Neural progenitor cell (in vitro differentiated cells): ENCODE results near the gene PSMD8. TPM values are rescaled to one million over a fixed set of nuclear protein-coding genes. Genes with fewer than 3 reads are reported as not detected.

ENCODE experiments used
- DNase-seq: peaks from one replicate; pipeline ENCODE4 v3.0.0-alpha.2; 2016; ENCODE audit warnings: low spot score
- H2AFZ ChIP-seq: fragments of 200-600 bp; sonication (generic); replicated peaks from 2 replicates; pipeline ENCODE4 v1.6.1; 2016; ENCODE audit warnings: antibody characterized with exemption
- H3F3A ChIP-seq: fragments of 200-600 bp; sonication (generic); 2 replicates; pipeline ENCODE4 v1.6.1; 2016; ENCODE audit warnings: antibody characterized with exemption, low read depth
- H3K27ac ChIP-seq: fragments of 200-600 bp; sonication (generic); 2 replicates; pipeline ENCODE4 v1.5.1; 2016; ENCODE audit warnings: mild to moderate bottlenecking
- H3K27me3 ChIP-seq: fragments of 200-600 bp; sonication (generic); 2 replicates; pipeline ENCODE4 v1.6.1; 2016; ENCODE audit warnings: mild to moderate bottlenecking, moderate library complexity
- H3K36me3 ChIP-seq: fragments of 200-600 bp; sonication (generic); 2 replicates; pipeline ENCODE4 v1.5.1; 2016
- H3K4me1 ChIP-seq: fragments of 200-600 bp; sonication (generic); 2 replicates; pipeline ENCODE4 v1.6.1; 2016; ENCODE audit warnings: mixed run types
- H3K4me2 ChIP-seq: fragments of 200-600 bp; sonication (generic); 2 replicates; pipeline ENCODE4 v1.6.1; 2016
- H3K4me3 ChIP-seq: fragments of 200-600 bp; sonication (generic); 2 replicates; pipeline ENCODE4 v1.5.1; 2016
- H3K79me2 ChIP-seq: fragments of 200-600 bp; sonication (generic); 2 replicates; pipeline ENCODE4 v1.6.1; 2016; ENCODE audit warnings: low read depth
- H3K9ac ChIP-seq: fragments of 200-600 bp; sonication (generic); 2 replicates; pipeline ENCODE4 v1.6.1; 2016
- H3K9me3 ChIP-seq: fragments of 200-600 bp; sonication (generic); 2 replicates; pipeline ENCODE4 v1.5.1; 2016; ENCODE audit warnings: low read depth
- H4K20me1 ChIP-seq: fragments of 200-600 bp; sonication (generic); 2 replicates; pipeline ENCODE4 v1.6.1; 2016; ENCODE audit warnings: low read depth
- H3K27ac Mint-ChIP-seq: 3 replicates; pipeline ENCODE4 v1.8.0; 2021; ENCODE audit warnings: mixed read lengths
- H3K27me3 Mint-ChIP-seq: 2 replicates; pipeline ENCODE4 v1.8.0; 2022; ENCODE audit warnings: low read depth, mild to moderate bottlenecking, inconsistent platforms, moderate library complexity, mixed read lengths; ENCODE audit not compliant: insufficient read depth
- H3K36me3 Mint-ChIP-seq: 3 replicates; pipeline ENCODE4 v1.8.0; 2021; ENCODE audit warnings: mixed read lengths
- H3K4me1 Mint-ChIP-seq: 3 replicates; pipeline ENCODE4 v1.8.0; 2021; ENCODE audit warnings: mixed read lengths
- H3K4me3 Mint-ChIP-seq: 3 replicates; pipeline ENCODE4 v1.8.0; 2021; ENCODE audit warnings: mild to moderate bottlenecking, moderate library complexity, mixed read lengths
- H3K9me3 Mint-ChIP-seq: 3 replicates; pipeline ENCODE4 v1.8.0; 2020; ENCODE audit warnings: mixed read lengths
- CTCF ChIP-seq: fragments of 200-600 bp; sonication (generic); IDR thresholded peaks from 2 replicates; pipeline ENCODE4 v1.5.1; 2017; ENCODE audit warnings: antibody characterized with exemption, mild to moderate bottlenecking
- EZH2 ChIP-seq: fragments of 200-600 bp; sonication (generic); IDR thresholded peaks from 2 replicates; pipeline ENCODE4 v1.6.1; 2017; ENCODE audit warnings: antibody characterized with exemption, mild to moderate bottlenecking, moderate library complexity
- EZH2phosphoT487 ChIP-seq: fragments of 200-600 bp; sonication (generic); IDR thresholded peaks from 2 replicates; pipeline ENCODE4 v1.6.1; 2017; ENCODE audit warnings: antibody characterized with exemption
- total RNA-seq: library from RNA; depleted of rRNA; stranded (reverse); fragments of >200 nt; gene quantifications from 2 replicates; pipeline ENCODE4 v1.2.3, GENCODE V29; 2015; ENCODE audit warnings: low replicate concordance

The PSMD8 gene
- total RNA-seq, 1 donor from 2014 or later: 119 TPM

DNA sequence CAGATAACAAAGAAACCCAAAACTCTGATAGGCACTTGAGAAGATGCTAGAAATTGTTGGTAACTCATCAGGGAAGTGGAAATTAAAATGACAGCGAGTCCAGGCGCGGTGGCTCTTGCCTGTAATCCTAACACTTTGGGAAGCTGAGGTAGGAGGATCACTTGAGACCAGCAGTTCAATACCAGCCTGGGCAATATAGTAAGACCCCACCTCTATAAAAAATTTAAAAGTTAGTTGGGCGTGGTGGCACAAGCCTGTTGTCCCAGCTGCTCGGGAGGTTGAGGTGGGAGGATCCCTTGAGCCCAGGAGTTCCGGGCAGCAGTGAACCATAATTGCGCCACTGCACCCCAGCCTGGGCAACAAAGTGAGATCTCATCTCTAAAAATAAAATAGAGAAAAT is 56.6 kb downstream of the PSMD8 start:
- no peak for DNase-seq
- Histone ChIP-seq H3F3A (peaks cover 45% of the 10 kb centered on the region), H3K36me3 (no peaks in the 10 kb centered on the region), H4K20me1 (peaks cover 4% of the 10 kb centered on the region), H3K4me3 (no peak overlapping the region), H3K9ac (no peak overlapping the region), H2AFZ (no peak overlapping the region), H3K4me1 (peaks cover 22% of the 10 kb centered on the region), H3K9me3 (no peaks in the 10 kb centered on the region), H3K27me3 (no peaks in the 10 kb centered on the region), H3K27ac (no peak overlapping the region), H3K79me2 (no peaks in the 10 kb centered on the region), H3K4me2 (no peak overlapping the region)
- Mint-ChIP-seq H3K9me3 (no peaks in the 10 kb centered on the region), H3K27me3 (peaks cover 13% of the 10 kb centered on the region), H3K27ac (no peak overlapping the region), H3K36me3 (no peaks in the 10 kb centered on the region), H3K4me3 (no peak overlapping the region), H3K4me1 (peaks cover 23% of the 10 kb centered on the region)
- TF ChIP-seq EZH2phosphoT487 (no peak), CTCF (no peak), EZH2 (no peak)

GRCh38 chr19:38433268-38433733 is 58.9 kb downstream of the PSMD8 start, which contains the start of gene RYR1:
Gene RYR1, plus strand, starts transcription at chr19:38433691. Its CDS starts 139 bp downstream, at chr19:38433830.
- H3K4me3 Mint-ChIP-seq: peak within 1 kb of the TSS; percentile 83
- no peak within 1 kb of the TSS for H3K9ac ChIP-seq
- H3K9me3 Mint-ChIP-seq: no peaks in the 10 kb centered on the region
- no peak within 1 kb of the TSS for H2AFZ ChIP-seq
- H3K4me2 ChIP-seq: peak within 1 kb of the TSS; percentile 83
- H4K20me1 ChIP-seq: peaks cover 4% of the 10 kb centered on the region
- peaks cover 17% of the 10 kb centered on the region for H3K4me1 ChIP-seq
- no peaks in the 10 kb centered on the region for H3K79me2 ChIP-seq
- H3K27me3 Mint-ChIP-seq: peaks cover 9% of the 10 kb centered on the region
- DNase-seq: peak; percentile 95
- no peak for TF ChIP-seq EZH2
- H3K36me3 Mint-ChIP-seq: no peaks in the 10 kb centered on the region
- peaks cover 14% of the 10 kb centered on the region for H3K4me1 Mint-ChIP-seq
- no peaks in the 10 kb centered on the region for H3K36me3 ChIP-seq
- H3K9me3 ChIP-seq: no peaks in the 10 kb centered on the region
- peaks cover 45% of the 10 kb centered on the region for H3F3A ChIP-seq
- H3K27ac Mint-ChIP-seq: no peak within 1 kb of the TSS
- no peaks in the 10 kb centered on the region for H3K27me3 ChIP-seq
- peak within 1 kb of the TSS; percentile 42 for H3K4me3 ChIP-seq
- no peak within 1 kb of the TSS for H3K27ac ChIP-seq

Other genes with a start within 250 kb of the PSMD8 start
- 3.4 and 6.5 TPM in 2 replicates for gene DPF1, start 150.3 kb upstream of the PSMD8 start, total RNA-seq
- gene PPP1R14A, start 118.2 kb upstream of the PSMD8 start, total RNA-seq: 2.0 and 4.2 TPM in 2 replicates
- 71.0 and 177 TPM in 2 replicates for gene SPINT2, start 110.0 kb upstream of the PSMD8 start, total RNA-seq
- not detected in 2 replicates for gene C19orf33, start 70.3 kb upstream of the PSMD8 start, total RNA-seq
- gene YIF1B, start 58.6 kb upstream of the PSMD8 start, total RNA-seq: 38.1 and 92.9 TPM in 2 replicates
- 0.92 and 2.5 TPM in 2 replicates for gene KCNK6, start 54.7 kb upstream of the PSMD8 start, total RNA-seq
- 1.4 and 5.5 TPM in 2 replicates for gene CATSPERG, start 38.7 kb upstream of the PSMD8 start, total RNA-seq
- gene GGN, start 13.5 kb downstream of the PSMD8 start, total RNA-seq: 1.0 TPM in 1 of 2 replicates, not detected in the other
- 0.99 and 4.6 TPM in 2 replicates for gene SPRED3, start 14.1 kb downstream of the PSMD8 start, total RNA-seq
- 3.5 and 13.2 TPM in 2 replicates for gene FAM98C, start 28.5 kb downstream of the PSMD8 start, total RNA-seq
- 0.09 TPM in 1 of 2 replicates, not detected in the other for gene RASGRP4, start 51.6 kb downstream of the PSMD8 start, total RNA-seq
- 0.60 and 2.2 TPM in 2 replicates for gene RYR1, start 59.1 kb downstream of the PSMD8 start, total RNA-seq
- 1.9 and 3.6 TPM in 2 replicates for gene MAP4K1, start 243.4 kb downstream of the PSMD8 start, total RNA-seq
- gene EIF3K, start 244.6 kb downstream of the PSMD8 start, total RNA-seq: 261 and 432 TPM in 2 replicates